Measurements from ENCODE around the gene ASRGL1.

ASRGL1 gene

DNA sequence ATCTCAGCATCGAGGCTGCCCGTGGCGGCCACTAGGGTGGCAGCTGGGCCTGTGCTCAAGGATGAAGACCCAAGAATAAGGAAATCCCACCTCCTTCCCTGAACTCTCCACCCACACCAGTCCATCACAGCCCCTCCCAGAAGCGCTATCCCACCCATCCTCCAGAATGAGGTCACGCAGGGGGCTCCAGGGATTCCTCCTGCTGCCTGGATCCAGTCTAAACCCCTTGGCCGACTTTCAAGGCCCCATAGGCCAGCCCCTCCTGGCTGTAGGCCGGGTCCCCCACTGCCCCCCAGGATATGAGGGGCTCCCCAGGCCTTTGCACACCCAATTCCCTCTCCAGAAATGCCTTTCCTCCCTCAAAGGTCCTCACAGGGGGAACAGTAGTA lies 62.6 kb downstream of the ASRGL1 start:
- H3K9me3 ChIP-seq (ENCODE audit: severe bottlenecking) = no peaks in the 10 kb centered on the region
- H3K36me3 ChIP-seq (ENCODE audit: low read depth) = no peaks in the 10 kb centered on the region
- H3K4me1 ChIP-seq (ENCODE audit: insufficient read depth, poor library complexity, severe bottlenecking) = peaks cover 4% of the 10 kb centered on the region
- no peaks in the 10 kb centered on the region for H3K27me3 ChIP-seq (ENCODE audit: insufficient read depth, poor library complexity, severe bottlenecking)
- DNase-seq (ENCODE audit: low spot score) = no peak
- ATAC-seq (ENCODE audit: low read depth) = no peak
- H3K4me3 ChIP-seq (ENCODE audit: severe bottlenecking) = no peak overlapping the region
- TF ChIP-seq, protein P1, sequence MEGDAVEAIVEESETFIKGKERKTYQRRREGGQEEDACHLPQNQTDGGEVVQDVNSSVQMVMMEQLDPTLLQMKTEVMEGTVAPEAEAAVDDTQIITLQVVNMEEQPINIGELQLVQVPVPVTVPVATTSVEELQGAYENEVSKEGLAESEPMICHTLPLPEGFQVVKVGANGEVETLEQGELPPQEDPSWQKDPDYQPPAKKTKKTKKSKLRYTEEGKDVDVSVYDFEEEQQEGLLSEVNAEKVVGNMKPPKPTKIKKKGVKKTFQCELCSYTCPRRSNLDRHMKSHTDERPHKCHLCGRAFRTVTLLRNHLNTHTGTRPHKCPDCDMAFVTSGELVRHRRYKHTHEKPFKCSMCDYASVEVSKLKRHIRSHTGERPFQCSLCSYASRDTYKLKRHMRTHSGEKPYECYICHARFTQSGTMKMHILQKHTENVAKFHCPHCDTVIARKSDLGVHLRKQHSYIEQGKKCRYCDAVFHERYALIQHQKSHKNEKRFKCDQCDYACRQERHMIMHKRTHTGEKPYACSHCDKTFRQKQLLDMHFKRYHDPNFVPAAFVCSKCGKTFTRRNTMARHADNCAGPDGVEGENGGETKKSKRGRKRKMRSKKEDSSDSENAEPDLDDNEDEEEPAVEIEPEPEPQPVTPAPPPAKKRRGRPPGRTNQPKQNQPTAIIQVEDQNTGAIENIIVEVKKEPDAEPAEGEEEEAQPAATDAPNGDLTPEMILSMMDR (IDR thresholded peaks at IDR 0.05; ENCODE audit: poor library complexity, severe bottlenecking) = no peak
- no peak overlapping the region for H3K27ac ChIP-seq (ENCODE audit: poor library complexity, severe bottlenecking)

DNA sequence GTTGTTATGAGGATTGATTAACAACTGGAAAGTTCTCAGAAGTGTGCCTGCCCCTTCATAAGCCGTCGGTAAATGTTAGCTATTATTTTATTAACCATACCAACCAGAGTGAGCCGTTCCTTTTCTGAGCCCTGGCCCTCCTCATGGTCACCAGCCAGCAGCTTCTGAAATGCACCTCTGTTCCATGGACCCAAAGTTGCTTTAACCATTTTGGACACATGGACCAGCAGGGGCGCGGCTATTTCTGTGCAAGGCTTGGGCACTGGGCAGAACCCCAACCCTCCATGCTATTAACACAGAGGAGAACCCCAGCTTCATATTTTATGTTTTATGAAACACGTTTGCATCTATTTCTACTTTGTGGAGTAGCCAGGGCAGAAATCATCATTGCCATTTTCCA lies 63.0 kb downstream of the ASRGL1 start:
- no peak overlapping the region for H3K4me3 ChIP-seq (ENCODE audit: severe bottlenecking)
- H3K27me3 ChIP-seq (ENCODE audit: insufficient read depth, poor library complexity, severe bottlenecking) = no peaks in the 10 kb centered on the region
- DNase-seq (ENCODE audit: low spot score) (no peak), ATAC-seq (ENCODE audit: low read depth) (no peak)
- H3K27ac ChIP-seq (ENCODE audit: poor library complexity, severe bottlenecking) = no peak overlapping the region
- peaks cover 2% of the 10 kb centered on the region for H3K4me1 ChIP-seq (ENCODE audit: insufficient read depth, poor library complexity, severe bottlenecking)
- no peaks in the 10 kb centered on the region for H3K9me3 ChIP-seq (ENCODE audit: severe bottlenecking)
- no peaks in the 10 kb centered on the region for H3K36me3 ChIP-seq (ENCODE audit: low read depth)
- TF ChIP-seq, protein P1 (IDR thresholded peaks at IDR 0.05; ENCODE audit: poor library complexity, severe bottlenecking) = no peak

DNA sequence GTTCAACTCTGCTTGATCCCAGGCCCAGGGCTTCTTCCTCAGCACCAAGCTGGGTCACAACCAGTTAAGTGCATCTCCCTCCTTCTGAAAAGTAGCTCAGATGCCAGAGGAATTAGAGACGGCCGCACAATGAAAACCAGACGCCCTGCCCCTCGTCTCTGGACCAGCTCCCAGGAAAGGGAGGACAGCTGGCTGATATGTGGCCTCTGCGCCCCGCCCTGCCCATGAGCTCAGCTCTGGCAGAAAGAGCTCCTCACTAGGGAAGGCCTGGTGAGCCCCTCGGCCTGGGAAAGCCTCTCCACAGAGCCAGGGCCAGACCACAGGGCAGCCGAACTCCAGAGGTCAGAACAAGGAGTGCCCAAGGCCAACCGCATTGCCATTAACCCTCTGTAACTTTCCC lies 63.5 kb downstream of the ASRGL1 start:
- H3K4me1 ChIP-seq (ENCODE audit: insufficient read depth, poor library complexity, severe bottlenecking) = no peaks in the 10 kb centered on the region
- H3K9me3 ChIP-seq (ENCODE audit: severe bottlenecking) = no peaks in the 10 kb centered on the region
- TF ChIP-seq, protein P1 (IDR thresholded peaks at IDR 0.05; ENCODE audit: poor library complexity, severe bottlenecking) = no peak
- no peaks in the 10 kb centered on the region for H3K36me3 ChIP-seq (ENCODE audit: low read depth)
- DNase-seq (ENCODE audit: low spot score) (no peak), ATAC-seq (ENCODE audit: low read depth) (no peak)
- no peaks in the 10 kb centered on the region for H3K27me3 ChIP-seq (ENCODE audit: insufficient read depth, poor library complexity, severe bottlenecking)
- no peak overlapping the region for H3K4me3 ChIP-seq (ENCODE audit: severe bottlenecking)
- no peak overlapping the region for H3K27ac ChIP-seq (ENCODE audit: poor library complexity, severe bottlenecking)

DNA sequence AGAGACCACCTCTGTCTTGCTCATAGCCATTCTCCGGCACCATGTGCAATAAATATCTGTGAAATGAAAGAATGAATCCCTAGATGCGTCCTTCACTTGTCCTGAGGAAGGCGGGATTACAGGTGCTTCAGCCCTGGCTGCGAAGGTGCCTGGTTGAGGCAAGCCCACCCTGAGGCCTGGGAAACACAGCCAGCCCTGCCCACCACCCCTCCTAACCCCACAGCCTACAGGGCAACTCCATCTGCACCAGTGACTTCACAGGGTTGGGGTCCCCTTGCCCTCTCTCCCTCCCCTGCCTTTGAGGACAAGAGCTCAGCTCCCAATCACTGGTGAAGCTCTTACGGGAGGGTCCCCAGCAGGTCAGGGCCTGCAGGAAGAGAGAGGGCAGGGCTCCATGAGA lies 64.1 kb downstream of the ASRGL1 start:
- DNase-seq (ENCODE audit: low spot score) (no peak), ATAC-seq (ENCODE audit: low read depth) (no peak)
- no peak overlapping the region for H3K4me3 ChIP-seq (ENCODE audit: severe bottlenecking)
- H3K4me1 ChIP-seq (ENCODE audit: insufficient read depth, poor library complexity, severe bottlenecking) = no peaks in the 10 kb centered on the region
- TF ChIP-seq, protein P1 (IDR thresholded peaks at IDR 0.05; ENCODE audit: poor library complexity, severe bottlenecking) = no peak
- H3K9me3 ChIP-seq (ENCODE audit: severe bottlenecking) = no peaks in the 10 kb centered on the region
- H3K27me3 ChIP-seq (ENCODE audit: insufficient read depth, poor library complexity, severe bottlenecking) = no peaks in the 10 kb centered on the region
- H3K36me3 ChIP-seq (ENCODE audit: low read depth) = no peaks in the 10 kb centered on the region
- no peak overlapping the region for H3K27ac ChIP-seq (ENCODE audit: poor library complexity, severe bottlenecking)

DNA sequence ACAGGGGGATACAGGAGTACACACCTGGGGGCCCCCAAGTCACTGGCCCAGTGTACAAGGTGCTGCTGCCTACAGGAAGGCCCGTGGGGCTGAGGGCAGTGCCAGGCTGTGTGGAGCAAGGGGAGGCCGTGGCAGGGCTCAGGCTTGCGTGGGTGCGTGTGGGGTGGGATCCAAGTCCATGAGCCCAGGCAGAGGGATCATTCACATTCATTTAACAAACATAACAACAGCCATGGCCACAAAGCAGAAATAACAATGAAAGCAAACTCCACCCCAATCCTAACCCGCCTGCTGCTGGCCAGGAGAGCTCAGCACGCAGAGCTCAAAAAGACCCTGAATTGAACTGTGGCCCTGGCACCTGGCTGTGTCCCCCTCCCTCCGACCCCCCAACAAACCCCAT lies 64.6 kb downstream of the ASRGL1 start:
- H3K9me3 ChIP-seq (ENCODE audit: severe bottlenecking) = no peaks in the 10 kb centered on the region
- TF ChIP-seq, protein P1 (IDR thresholded peaks at IDR 0.05; ENCODE audit: poor library complexity, severe bottlenecking) = no peak
- DNase-seq (ENCODE audit: low spot score) (no peak), ATAC-seq (ENCODE audit: low read depth) (no peak)
- no peaks in the 10 kb centered on the region for H3K36me3 ChIP-seq (ENCODE audit: low read depth)
- no peaks in the 10 kb centered on the region for H3K4me1 ChIP-seq (ENCODE audit: insufficient read depth, poor library complexity, severe bottlenecking)
- H3K27ac ChIP-seq (ENCODE audit: poor library complexity, severe bottlenecking) = no peak overlapping the region
- H3K27me3 ChIP-seq (ENCODE audit: insufficient read depth, poor library complexity, severe bottlenecking) = no peaks in the 10 kb centered on the region
- no peak overlapping the region for H3K4me3 ChIP-seq (ENCODE audit: severe bottlenecking)
